ENCODE results near the gene DNHD1.

DNA sequence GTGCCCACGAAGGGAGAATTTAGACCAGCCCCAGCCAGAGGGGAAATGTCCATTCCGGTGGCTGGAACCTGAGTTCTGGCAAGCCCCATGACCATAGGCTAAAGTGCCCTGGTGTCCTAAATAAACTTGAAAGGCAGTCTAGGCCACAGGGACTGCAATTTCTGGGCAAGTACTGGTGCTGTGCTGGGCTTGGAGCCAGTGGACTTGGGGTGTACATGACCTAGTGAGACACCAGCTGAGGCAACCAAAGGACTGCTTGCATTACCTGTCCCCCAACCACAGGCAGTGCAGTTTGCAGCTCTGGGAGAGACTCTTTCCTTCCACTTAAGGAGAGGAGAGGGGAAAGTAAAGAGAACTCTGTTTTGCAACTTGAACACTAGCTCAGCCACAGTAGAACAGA lies 82.6 kb downstream of the DNHD1 start:
- TF ChIP-seq ATF2 (IDR thresholded peaks at IDR 0.05; ENCODE audit: low read length) (no peak), TAF1 (IDR thresholded peaks at IDR 0.05; ENCODE audit: low read depth, low read length) (no peak), JUND (IDR thresholded peaks at IDR 0.05; ENCODE audit: low read length) (no peak), POLR2AphosphoS5 (IDR thresholded peaks at IDR 0.05; ENCODE audit: low read depth, low read length) (no peak)
- TF ChIP-seq, protein P1, sequence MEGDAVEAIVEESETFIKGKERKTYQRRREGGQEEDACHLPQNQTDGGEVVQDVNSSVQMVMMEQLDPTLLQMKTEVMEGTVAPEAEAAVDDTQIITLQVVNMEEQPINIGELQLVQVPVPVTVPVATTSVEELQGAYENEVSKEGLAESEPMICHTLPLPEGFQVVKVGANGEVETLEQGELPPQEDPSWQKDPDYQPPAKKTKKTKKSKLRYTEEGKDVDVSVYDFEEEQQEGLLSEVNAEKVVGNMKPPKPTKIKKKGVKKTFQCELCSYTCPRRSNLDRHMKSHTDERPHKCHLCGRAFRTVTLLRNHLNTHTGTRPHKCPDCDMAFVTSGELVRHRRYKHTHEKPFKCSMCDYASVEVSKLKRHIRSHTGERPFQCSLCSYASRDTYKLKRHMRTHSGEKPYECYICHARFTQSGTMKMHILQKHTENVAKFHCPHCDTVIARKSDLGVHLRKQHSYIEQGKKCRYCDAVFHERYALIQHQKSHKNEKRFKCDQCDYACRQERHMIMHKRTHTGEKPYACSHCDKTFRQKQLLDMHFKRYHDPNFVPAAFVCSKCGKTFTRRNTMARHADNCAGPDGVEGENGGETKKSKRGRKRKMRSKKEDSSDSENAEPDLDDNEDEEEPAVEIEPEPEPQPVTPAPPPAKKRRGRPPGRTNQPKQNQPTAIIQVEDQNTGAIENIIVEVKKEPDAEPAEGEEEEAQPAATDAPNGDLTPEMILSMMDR (IDR thresholded peaks at IDR 0.05; ENCODE audit: control extremely low read depth in 1 of 3, insufficient read depth in 1 of 3, low read depth in 1 of 3, low read length in 3 of 3): no peak

All from H1 (cell line).